SK-N-SH treated with all-trans-retinoic acid at 6 μM for 48 hours (cell line): ENCODE data around the gene GPR160.

Experiments used
- ATAC-seq: fragments of 200-7000 bp; cut with Tn5 transposase; 3 replicates; pipeline ENCODE4 v1.9.1; 2020; ENCODE audit warnings: mild to moderate bottlenecking, moderate library complexity
- ARNTL ChIP-seq: fragments of 450-650 bp; formaldehyde crosslinking; IDR thresholded peaks from 2 replicates; pipeline ENCODE4 v1.5.0; 2020; ENCODE audit warnings: low read depth, mild to moderate bottlenecking, moderate library complexity, borderline replicate concordance
- CSDC2 ChIP-seq: fragments of 250-450 bp; sonication (Bioruptor Pico); IDR thresholded peaks from 2 replicates; pipeline ENCODE4 v1.5.0; 2020; ENCODE audit warnings: mild to moderate bottlenecking, moderate library complexity
- ESRRG ChIP-seq: fragments of 250-450 bp; sonication (Bioruptor Pico); IDR thresholded peaks from 2 replicates; pipeline ENCODE4 v1.6.1; 2021; ENCODE audit warnings: mild to moderate bottlenecking
- GLIS3 ChIP-seq: fragments of 250-450 bp; sonication (Bioruptor Pico); IDR thresholded peaks from 2 replicates; pipeline ENCODE4 v1.5.0; 2020; ENCODE audit warnings: mild to moderate bottlenecking, moderate library complexity
- OSR1 ChIP-seq: fragments of 250-450 bp; sonication (Bioruptor Pico); IDR thresholded peaks from 2 replicates; pipeline ENCODE4 v1.8.0; 2022; ENCODE audit warnings: moderate library complexity, mild to moderate bottlenecking, inconsistent platforms
- PPARA ChIP-seq: fragments of 250-450 bp; sonication (Bioruptor Pico); IDR thresholded peaks from 2 replicates; pipeline ENCODE4 v1.5.0; 2020; ENCODE audit warnings: mild to moderate bottlenecking, borderline replicate concordance
- SNAI2 ChIP-seq: fragments of 250-450 bp; sonication (Bioruptor Pico); IDR thresholded peaks from 2 replicates; pipeline ENCODE4 v1.5.0; 2020; ENCODE audit warnings: mild to moderate bottlenecking, moderate library complexity
- TCF4 ChIP-seq: fragments of 250-450 bp; sonication (Bioruptor Pico); IDR thresholded peaks from 2 replicates; pipeline ENCODE4 v1.8.0; 2021; ENCODE audit warnings: mild to moderate bottlenecking, moderate library complexity, borderline replicate concordance
- TOX ChIP-seq: fragments of 250-450 bp; sonication (Bioruptor Pico); IDR thresholded peaks from 2 replicates; pipeline ENCODE4 v1.8.0; 2021; ENCODE audit warnings: mild to moderate bottlenecking, moderate library complexity, borderline replicate concordance
- ZC3H10 ChIP-seq: fragments of 250-450 bp; sonication (Bioruptor Pico); IDR thresholded peaks from 2 replicates; pipeline ENCODE4 v1.5.1; 2021; ENCODE audit warnings: mild to moderate bottlenecking, moderate library complexity
- ZFP3 ChIP-seq: fragments of 250-450 bp; sonication (Bioruptor Pico); IDR thresholded peaks from 2 replicates; pipeline ENCODE4 v1.5.0; 2020; ENCODE audit warnings: mild to moderate bottlenecking, moderate library complexity
- ZFP30 ChIP-seq: fragments of 450-650 bp; formaldehyde crosslinking; IDR thresholded peaks from 2 replicates; pipeline ENCODE4 v1.5.0; 2022; ENCODE audit warnings: mild to moderate bottlenecking, moderate library complexity
- ZNF565 ChIP-seq: fragments of 450-650 bp; formaldehyde crosslinking; conservative IDR thresholded peaks from 2 replicates; pipeline ENCODE4 v1.5.0; 2020; ENCODE audit warnings: low read depth, mild to moderate bottlenecking, moderate library complexity
- ZNF70 ChIP-seq: fragments of 450-650 bp; formaldehyde crosslinking; IDR thresholded peaks from 2 replicates; pipeline ENCODE4 v1.5.0; 2020; ENCODE audit warnings: mild to moderate bottlenecking, moderate library complexity
- ZNF8 ChIP-seq: fragments of 450-650 bp; formaldehyde crosslinking; IDR thresholded peaks from 2 replicates; pipeline ENCODE4 v1.5.0; 2020; ENCODE audit warnings: mild to moderate bottlenecking, moderate library complexity
- TF ChIP-seq, protein P1 (sequence below): fragments of 250-450 bp; sonication (Bioruptor Pico); IDR thresholded peaks from 2 replicates; pipeline ENCODE4 v1.8.0; 2020; ENCODE audit warnings: mild to moderate bottlenecking, moderate library complexity, borderline replicate concordance
- TF ChIP-seq, protein P2 (sequence below): fragments of 250-450 bp; sonication (Bioruptor Pico); IDR thresholded peaks from 2 replicates; pipeline ENCODE4 v1.5.1; 2020; ENCODE audit warnings: low read depth, mild to moderate bottlenecking, moderate library complexity
- TF ChIP-seq, protein P3 (sequence below): fragments of 250-450 bp; sonication (Bioruptor Pico); IDR thresholded peaks from 2 replicates; pipeline ENCODE4 v1.8.0; 2021; ENCODE audit warnings: low read depth, mild to moderate bottlenecking, moderate library complexity, borderline replicate concordance
- TF ChIP-seq, protein P4 (sequence below): fragments of 250-450 bp; sonication (Bioruptor Pico); IDR thresholded peaks from 2 replicates; pipeline ENCODE4 v1.5.1; 2021; ENCODE audit warnings: mild to moderate bottlenecking, moderate library complexity
- TF ChIP-seq, protein P5 (sequence below): fragments of 250-450 bp; sonication (Bioruptor Pico); IDR thresholded peaks from 2 replicates; pipeline ENCODE4 v1.5.0; 2020; ENCODE audit warnings: mild to moderate bottlenecking, moderate library complexity

The GPR160 gene

DNA sequence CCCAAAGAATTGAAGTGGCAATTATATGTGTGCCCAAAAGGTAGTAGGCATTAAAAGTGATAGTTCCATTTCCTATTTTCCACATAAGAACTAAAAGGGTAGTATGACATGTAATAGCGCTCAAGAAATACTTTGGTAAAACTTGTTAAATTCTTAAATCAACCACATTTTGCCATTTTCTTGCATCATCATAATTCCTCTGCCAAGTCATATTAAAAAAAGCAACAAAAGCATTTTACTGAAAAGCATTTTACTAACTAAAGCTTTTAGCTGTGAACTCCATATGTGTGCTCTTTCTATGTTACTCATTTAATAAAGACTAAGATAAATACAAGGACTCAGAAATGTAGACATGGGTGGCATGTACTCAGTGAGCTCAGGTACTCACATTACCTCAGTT, 70.1 kb downstream of the GPR160 start:
- no peak for ATAC-seq
- TF ChIP-seq TCF4 (CRISPR knock-in tag), result no peak
- no peak for TF ChIP-seq ZNF8
- TF ChIP-seq, protein P1, sequence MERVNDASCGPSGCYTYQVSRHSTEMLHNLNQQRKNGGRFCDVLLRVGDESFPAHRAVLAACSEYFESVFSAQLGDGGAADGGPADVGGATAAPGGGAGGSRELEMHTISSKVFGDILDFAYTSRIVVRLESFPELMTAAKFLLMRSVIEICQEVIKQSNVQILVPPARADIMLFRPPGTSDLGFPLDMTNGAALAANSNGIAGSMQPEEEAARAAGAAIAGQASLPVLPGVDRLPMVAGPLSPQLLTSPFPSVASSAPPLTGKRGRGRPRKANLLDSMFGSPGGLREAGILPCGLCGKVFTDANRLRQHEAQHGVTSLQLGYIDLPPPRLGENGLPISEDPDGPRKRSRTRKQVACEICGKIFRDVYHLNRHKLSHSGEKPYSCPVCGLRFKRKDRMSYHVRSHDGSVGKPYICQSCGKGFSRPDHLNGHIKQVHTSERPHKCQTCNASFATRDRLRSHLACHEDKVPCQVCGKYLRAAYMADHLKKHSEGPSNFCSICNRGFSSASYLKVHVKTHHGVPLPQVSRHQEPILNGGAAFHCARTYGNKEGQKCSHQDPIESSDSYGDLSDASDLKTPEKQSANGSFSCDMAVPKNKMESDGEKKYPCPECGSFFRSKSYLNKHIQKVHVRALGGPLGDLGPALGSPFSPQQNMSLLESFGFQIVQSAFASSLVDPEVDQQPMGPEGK, result no peak

DNA sequence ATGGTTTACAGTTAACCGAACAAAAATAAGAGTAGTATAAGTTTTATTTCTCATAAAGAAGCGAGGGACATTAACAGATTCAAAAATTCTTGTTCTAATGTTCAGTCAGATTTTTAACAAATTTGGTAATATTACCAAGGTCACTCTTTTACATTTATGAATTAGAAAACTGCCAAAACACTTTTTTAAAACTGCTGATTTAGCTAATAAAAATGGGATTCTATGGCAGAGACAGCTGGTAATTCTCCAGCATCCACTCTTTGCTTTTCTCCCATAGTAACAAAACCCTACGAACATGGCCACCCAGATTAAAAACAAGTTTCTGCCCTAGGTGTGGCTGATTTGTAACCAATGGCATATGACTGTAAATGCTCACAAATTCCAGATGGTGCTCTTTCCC, 71.2 kb downstream of the GPR160 start:
- TF ChIP-seq, protein P2, sequence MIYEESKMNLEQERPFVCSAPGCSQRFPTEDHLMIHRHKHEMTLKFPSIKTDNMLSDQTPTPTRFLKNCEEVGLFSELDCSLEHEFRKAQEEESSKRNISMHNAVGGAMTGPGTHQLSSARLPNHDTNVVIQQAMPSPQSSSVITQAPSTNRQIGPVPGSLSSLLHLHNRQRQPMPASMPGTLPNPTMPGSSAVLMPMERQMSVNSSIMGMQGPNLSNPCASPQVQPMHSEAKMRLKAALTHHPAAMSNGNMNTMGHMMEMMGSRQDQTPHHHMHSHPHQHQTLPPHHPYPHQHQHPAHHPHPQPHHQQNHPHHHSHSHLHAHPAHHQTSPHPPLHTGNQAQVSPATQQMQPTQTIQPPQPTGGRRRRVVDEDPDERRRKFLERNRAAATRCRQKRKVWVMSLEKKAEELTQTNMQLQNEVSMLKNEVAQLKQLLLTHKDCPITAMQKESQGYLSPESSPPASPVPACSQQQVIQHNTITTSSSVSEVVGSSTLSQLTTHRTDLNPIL (CRISPR knock-in tag), result no peak
- no peak for TF ChIP-seq OSR1 (CRISPR knock-in tag)
- no peak for TF ChIP-seq ZC3H10 (CRISPR knock-in tag)
- no peak for TF ChIP-seq CSDC2 (CRISPR knock-in tag)
- TF ChIP-seq ZFP30, result no peak
- TF ChIP-seq TCF4 (CRISPR knock-in tag), result no peak
- no peak for TF ChIP-seq SNAI2
- no peak for TF ChIP-seq GLIS3
- TF ChIP-seq TOX (CRISPR knock-in tag), result no peak
- TF ChIP-seq ZNF8, result no peak
- TF ChIP-seq ARNTL (CRISPR knock-in tag), result no peak
- TF ChIP-seq ZNF70, result no peak
- TF ChIP-seq, protein P3, sequence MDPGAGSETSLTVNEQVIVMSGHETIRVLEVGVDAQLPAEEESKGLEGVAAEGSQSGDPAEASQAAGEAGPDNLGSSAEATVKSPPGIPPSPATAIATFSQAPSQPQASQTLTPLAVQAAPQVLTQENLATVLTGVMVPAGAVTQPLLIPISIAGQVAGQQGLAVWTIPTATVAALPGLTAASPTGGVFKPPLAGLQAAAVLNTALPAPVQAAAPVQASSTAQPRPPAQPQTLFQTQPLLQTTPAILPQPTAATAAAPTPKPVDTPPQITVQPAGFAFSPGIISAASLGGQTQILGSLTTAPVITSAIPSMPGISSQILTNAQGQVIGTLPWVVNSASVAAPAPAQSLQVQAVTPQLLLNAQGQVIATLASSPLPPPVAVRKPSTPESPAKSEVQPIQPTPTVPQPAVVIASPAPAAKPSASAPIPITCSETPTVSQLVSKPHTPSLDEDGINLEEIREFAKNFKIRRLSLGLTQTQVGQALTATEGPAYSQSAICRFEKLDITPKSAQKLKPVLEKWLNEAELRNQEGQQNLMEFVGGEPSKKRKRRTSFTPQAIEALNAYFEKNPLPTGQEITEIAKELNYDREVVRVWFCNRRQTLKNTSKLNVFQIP (CRISPR knock-in tag), result no peak
- no peak for TF ChIP-seq ZNF565 (CRISPR knock-in tag)
- no peak for TF ChIP-seq ZFP3 (CRISPR knock-in tag)
- ATAC-seq, result no peak

DNA sequence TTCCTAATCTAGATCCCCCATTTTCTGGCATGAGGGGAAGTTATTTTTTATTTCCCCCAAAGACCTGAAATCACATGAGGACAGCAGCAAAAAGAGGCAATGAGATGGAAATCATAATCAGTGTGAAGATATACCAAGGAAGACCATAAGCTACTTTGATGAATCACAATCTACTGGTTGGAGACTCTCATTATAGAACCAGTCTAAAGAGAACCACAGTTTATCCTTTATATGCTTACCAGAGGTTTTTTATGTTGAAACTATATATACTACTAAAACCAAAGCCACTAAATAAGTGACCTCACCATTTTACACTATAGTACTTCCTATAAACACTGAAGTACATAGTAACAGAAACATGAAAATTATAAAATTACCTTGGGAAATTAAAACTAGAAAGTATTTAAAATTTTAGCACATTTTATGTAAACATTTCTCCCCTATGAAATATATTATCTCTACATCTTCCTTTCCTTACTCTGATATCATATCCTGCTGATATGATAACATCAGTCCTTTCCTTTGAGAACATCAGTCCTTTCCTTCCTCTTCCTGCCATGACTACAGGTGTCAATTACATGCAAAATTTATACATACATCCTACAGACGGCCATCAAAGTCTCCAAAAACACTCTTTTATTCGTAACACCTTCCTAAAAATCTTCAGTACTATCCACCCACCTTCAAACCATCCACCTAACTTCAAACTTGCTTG, 71.9 kb downstream of the GPR160 start:
- no peak for ATAC-seq

DNA sequence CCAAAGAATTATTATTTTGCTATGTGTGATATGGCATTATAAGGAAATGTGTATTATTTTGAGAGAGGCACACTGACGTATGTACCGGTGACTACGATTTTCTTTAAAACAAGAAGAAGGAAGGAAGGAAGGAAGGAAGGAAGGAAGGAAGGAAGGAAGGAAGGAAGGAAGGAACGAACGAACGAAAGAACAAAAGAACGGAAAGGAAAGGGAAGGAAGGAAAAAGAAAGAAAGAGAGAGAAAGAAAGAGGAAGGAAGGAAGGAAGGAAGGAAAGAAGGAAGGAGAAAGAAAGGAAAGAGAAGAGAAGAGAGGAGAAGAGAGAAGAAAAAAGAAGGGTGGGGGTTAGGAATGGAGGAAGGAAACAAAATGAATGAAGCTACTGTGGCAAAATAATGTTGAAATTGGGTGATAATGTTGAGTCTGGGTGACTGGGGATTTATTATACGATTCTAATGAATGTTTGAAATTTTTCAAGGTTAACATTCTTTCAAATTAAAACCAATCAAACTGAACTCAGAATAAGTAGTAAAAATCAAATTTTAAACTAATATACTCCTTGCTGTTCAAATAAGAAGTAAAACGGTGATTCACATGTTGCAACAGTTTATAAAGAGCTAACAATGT, 73.5 kb downstream of the GPR160 start:
- ATAC-seq, result no peak
- TF ChIP-seq PPARA (CRISPR knock-in tag) (no peak), ZNF565 (CRISPR knock-in tag) (no peak), GLIS3 (no peak), SNAI2 (no peak), CSDC2 (CRISPR knock-in tag) (no peak), TOX (CRISPR knock-in tag) (no peak), ZC3H10 (CRISPR knock-in tag) (no peak), ZFP30 (no peak), OSR1 (CRISPR knock-in tag) (no peak)
- TF ChIP-seq, protein P4, sequence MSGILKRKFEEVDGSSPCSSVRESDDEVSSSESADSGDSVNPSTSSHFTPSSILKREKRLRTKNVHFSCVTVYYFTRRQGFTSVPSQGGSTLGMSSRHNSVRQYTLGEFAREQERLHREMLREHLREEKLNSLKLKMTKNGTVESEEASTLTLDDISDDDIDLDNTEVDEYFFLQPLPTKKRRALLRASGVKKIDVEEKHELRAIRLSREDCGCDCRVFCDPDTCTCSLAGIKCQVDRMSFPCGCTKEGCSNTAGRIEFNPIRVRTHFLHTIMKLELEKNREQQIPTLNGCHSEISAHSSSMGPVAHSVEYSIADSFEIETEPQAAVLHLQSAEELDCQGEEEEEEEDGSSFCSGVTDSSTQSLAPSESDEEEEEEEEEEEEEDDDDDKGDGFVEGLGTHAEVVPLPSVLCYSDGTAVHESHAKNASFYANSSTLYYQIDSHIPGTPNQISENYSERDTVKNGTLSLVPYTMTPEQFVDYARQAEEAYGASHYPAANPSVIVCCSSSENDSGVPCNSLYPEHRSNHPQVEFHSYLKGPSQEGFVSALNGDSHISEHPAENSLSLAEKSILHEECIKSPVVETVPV (CRISPR knock-in tag), result no peak
- TF ChIP-seq, protein P2 (CRISPR knock-in tag), result no peak
- TF ChIP-seq, protein P1, result no peak
- TF ChIP-seq, protein P3 (CRISPR knock-in tag), result no peak
- TF ChIP-seq, protein P5, sequence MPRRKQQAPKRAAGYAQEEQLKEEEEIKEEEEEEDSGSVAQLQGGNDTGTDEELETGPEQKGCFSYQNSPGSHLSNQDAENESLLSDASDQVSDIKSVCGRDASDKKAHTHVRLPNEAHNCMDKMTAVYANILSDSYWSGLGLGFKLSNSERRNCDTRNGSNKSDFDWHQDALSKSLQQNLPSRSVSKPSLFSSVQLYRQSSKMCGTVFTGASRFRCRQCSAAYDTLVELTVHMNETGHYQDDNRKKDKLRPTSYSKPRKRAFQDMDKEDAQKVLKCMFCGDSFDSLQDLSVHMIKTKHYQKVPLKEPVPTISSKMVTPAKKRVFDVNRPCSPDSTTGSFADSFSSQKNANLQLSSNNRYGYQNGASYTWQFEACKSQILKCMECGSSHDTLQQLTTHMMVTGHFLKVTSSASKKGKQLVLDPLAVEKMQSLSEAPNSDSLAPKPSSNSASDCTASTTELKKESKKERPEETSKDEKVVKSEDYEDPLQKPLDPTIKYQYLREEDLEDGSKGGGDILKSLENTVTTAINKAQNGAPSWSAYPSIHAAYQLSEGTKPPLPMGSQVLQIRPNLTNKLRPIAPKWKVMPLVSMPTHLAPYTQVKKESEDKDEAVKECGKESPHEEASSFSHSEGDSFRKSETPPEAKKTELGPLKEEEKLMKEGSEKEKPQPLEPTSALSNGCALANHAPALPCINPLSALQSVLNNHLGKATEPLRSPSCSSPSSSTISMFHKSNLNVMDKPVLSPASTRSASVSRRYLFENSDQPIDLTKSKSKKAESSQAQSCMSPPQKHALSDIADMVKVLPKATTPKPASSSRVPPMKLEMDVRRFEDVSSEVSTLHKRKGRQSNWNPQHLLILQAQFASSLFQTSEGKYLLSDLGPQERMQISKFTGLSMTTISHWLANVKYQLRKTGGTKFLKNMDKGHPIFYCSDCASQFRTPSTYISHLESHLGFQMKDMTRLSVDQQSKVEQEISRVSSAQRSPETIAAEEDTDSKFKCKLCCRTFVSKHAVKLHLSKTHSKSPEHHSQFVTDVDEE (CRISPR knock-in tag), result no peak

More for the DNA sequence above, 71.9 kb downstream of the GPR160 start:
- TF ChIP-seq ZNF70 (no peak), ESRRG (CRISPR knock-in tag) (no peak), ZNF565 (CRISPR knock-in tag) (no peak)
- TF ChIP-seq, all 23 proteins: peak for 0
